ENCODE results near the gene CLDN10.
"Not testable (repeated sequence)": the region's sequence is repeated elsewhere in the genome, so short reads cannot be mapped to it uniquely, and the experiment has no call there.

CLDN10 gene

GRCh38 chr13:95552539-95553441 lies at the start of gene CLDN10:
Gene CLDN10, plus strand, starts transcription at chr13:95552720. Its CDS starts 34 bp downstream, at chr13:95552754.
- DNase-seq (ENCODE audit: low read depth, low spot score), result no peak

- DNase-seq (ENCODE audit: low read depth, low spot score), result no peak
Observed at GRCh38 chr13:95503662-95504061, 48.9 kb upstream of the CLDN10 start.

GRCh38 chr13:95505265-95505664 lies 47.3 kb upstream of the CLDN10 start:
- DNase-seq (ENCODE audit: low read depth, low spot score), result no peak

- no peak for DNase-seq (ENCODE audit: low read depth, low spot score)
Observed at GRCh38 chr13:95505986-95506385, 46.5 kb upstream of the CLDN10 start.

GRCh38 chr13:95507991-95508390 lies 44.5 kb upstream of the CLDN10 start:
- DNase-seq (ENCODE audit: low read depth, low spot score), result no peak

- no peak for DNase-seq (ENCODE audit: low read depth, low spot score)
Observed at GRCh38 chr13:95508996-95509395, 43.5 kb upstream of the CLDN10 start.

GRCh38 chr13:95509521-95510310 lies 42.8 kb upstream of the CLDN10 start:
- no peak for DNase-seq (ENCODE audit: low read depth, low spot score)

GRCh38 chr13:95510950-95511349 lies 41.6 kb upstream of the CLDN10 start:
- DNase-seq (ENCODE audit: low read depth, low spot score), result no peak

GRCh38 chr13:95512424-95512823 lies 40.1 kb upstream of the CLDN10 start:
- no peak for DNase-seq (ENCODE audit: low read depth, low spot score)

GRCh38 chr13:95512957-95513356 lies 39.6 kb upstream of the CLDN10 start:
- no peak for DNase-seq (ENCODE audit: low read depth, low spot score)

GRCh38 chr13:95515606-95516005 lies 36.9 kb upstream of the CLDN10 start:
- DNase-seq (ENCODE audit: low read depth, low spot score), result not testable (repeated sequence)

GRCh38 chr13:95516021-95516420 lies 36.5 kb upstream of the CLDN10 start:
- no peak for DNase-seq (ENCODE audit: low read depth, low spot score)

- no peak for DNase-seq (ENCODE audit: low read depth, low spot score)
Observed at GRCh38 chr13:95516492-95516891, 36.0 kb upstream of the CLDN10 start.

- DNase-seq (ENCODE audit: low read depth, low spot score), result no peak
Observed at GRCh38 chr13:95523598-95523997, 28.9 kb upstream of the CLDN10 start.

- DNase-seq (ENCODE audit: low read depth, low spot score), result no peak
Observed at GRCh38 chr13:95524264-95524901, 28.1 kb upstream of the CLDN10 start.

GRCh38 chr13:95527955-95528354 lies 24.6 kb upstream of the CLDN10 start:
- no peak for DNase-seq (ENCODE audit: low read depth, low spot score)

- no peak for DNase-seq (ENCODE audit: low read depth, low spot score)
Observed at GRCh38 chr13:95530178-95530577, 22.3 kb upstream of the CLDN10 start.

GRCh38 chr13:95533545-95534160 lies 18.9 kb upstream of the CLDN10 start:
- no peak for DNase-seq (ENCODE audit: low read depth, low spot score)

- DNase-seq (ENCODE audit: low read depth, low spot score), result no peak
Observed at GRCh38 chr13:95535243-95535642, 17.3 kb upstream of the CLDN10 start.

- DNase-seq (ENCODE audit: low read depth, low spot score), result no peak
Observed at GRCh38 chr13:95536632-95537241, 15.8 kb upstream of the CLDN10 start.

GRCh38 chr13:95540888-95541287 lies 11.6 kb upstream of the CLDN10 start:
- DNase-seq (ENCODE audit: low read depth, low spot score), result no peak

Measured in activated naive CD8-positive, alpha-beta T cell treated with anti-CD3 and anti-CD28 coated beads, Interleukin-2, amount 50 U/mL, for 16 hours (primary cell).